SK-N-SH (cell line): ENCODE data around the gene FAM170A. TPM values are rescaled to one million over a fixed set of nuclear protein-coding genes. Genes with fewer than 3 reads are reported as not detected.

ENCODE experiments used
- CTCF ChIA-PET: fragments of 300-600, 350-600 bp; formaldehyde crosslinking; extraction: SDS; loops from one replicate; lab custom pipeline; 2021; lab: Yijun Ruan, JAX
- POLR2A ChIA-PET: fragments of 350-600 bp; sonication (Branson Sonifier 250); formaldehyde crosslinking; extraction: SDS; loops from one replicate; lab custom pipeline; 2020; ENCODE audit warnings: antibody characterized with exemption, inconsistent platforms; lab: Yijun Ruan, JAX
- DNase-seq: peaks from one replicate; pipeline ENCODE4 v3.0.0; 2012
- H2AFZ ChIP-seq: fragments of 200-600 bp; sonication (generic); 2 replicates; pipeline ENCODE4 v1.8.1; 2016; ENCODE audit warnings: antibody characterized with exemption, mild to moderate bottlenecking, low read depth
- H3F3A ChIP-seq: fragments of 200-600 bp; sonication (generic); replicated peaks from 2 replicates; pipeline ENCODE3; 2016; ENCODE audit warnings: antibody characterized with exemption, mild to moderate bottlenecking; ENCODE audit not compliant: insufficient read depth
- H3K27ac ChIP-seq, 2 experiments: fragments of 200-500 bp in 1 of 2; fragments of 200-600 bp in 1 of 2; sonication (Bioruptor generic) in 1 of 2; sonication (generic), shearing (Covaris generic) in 1 of 2; 2 replicates each; pipeline versions ENCODE4 v1.5.1 to v1.6.1; 2014 to 2016; ENCODE audit warnings: low read depth in 2 of 2, inconsistent platforms in 1 of 2, low read length in 1 of 2, mild to moderate bottlenecking in 1 of 2, mixed read lengths in 1 of 2
- H3K27me3 ChIP-seq: fragments of 200-600 bp; sonication (generic), shearing (Covaris generic); 2 replicates; pipeline ENCODE4 v1.6.1; 2016; ENCODE audit warnings: mixed run types; ENCODE audit not compliant: insufficient read depth
- H3K36me3 ChIP-seq, 2 experiments: fragments of 200-500 bp in 1 of 2; fragments of 200-600 bp in 1 of 2; sonication (Bioruptor generic) in 1 of 2; sonication (generic) in 1 of 2; replicated peaks in 1 of 2; 2 replicates each; pipeline versions ENCODE3 to v1.5.1; 2014 to 2016; ENCODE audit warnings: low read length in 1 of 2, mild to moderate bottlenecking in 1 of 2; ENCODE audit not compliant: insufficient read depth in 2 of 2, control insufficient read depth in 1 of 2
- H3K4me1 ChIP-seq, 2 experiments: fragments of 200-500 bp in 1 of 2; fragments of 200-600 bp in 1 of 2; sonication (Bioruptor generic) in 1 of 2; sonication (generic), shearing (Covaris generic) in 1 of 2; 2 replicates each; pipeline versions ENCODE4 v1.5.1 to v1.6.1; 2014 to 2016; ENCODE audit warnings: low read depth in 1 of 2, low read length in 1 of 2, mixed run types in 1 of 2; ENCODE audit not compliant: insufficient read depth in 2 of 2, control insufficient read depth in 1 of 2
- H3K4me2 ChIP-seq: fragments of 200-600 bp; sonication (generic), shearing (Covaris generic); 2 replicates; pipeline ENCODE4 v1.6.1; 2017; ENCODE audit warnings: mixed run types
- H3K4me3 ChIP-seq, 2 experiments: fragments of 200-500 bp in 1 of 2; fragments of 200-600 bp in 1 of 2; sonication (Bioruptor generic) in 1 of 2; sonication (generic), shearing (Covaris generic) in 1 of 2; 2 replicates each; pipeline versions ENCODE4 v1.5.1 to v1.8.1; 2014 to 2016; ENCODE audit warnings: low read depth in 2 of 2, inconsistent platforms in 1 of 2, low read length in 1 of 2, mild to moderate bottlenecking in 1 of 2, mixed read lengths in 1 of 2, moderate library complexity in 1 of 2
- H3K79me2 ChIP-seq: fragments of 200-600 bp; sonication (generic); 2 replicates; pipeline ENCODE4 v1.8.1; 2017; ENCODE audit warnings: mild to moderate bottlenecking; ENCODE audit not compliant: insufficient read depth
- H3K9ac ChIP-seq: fragments of 200-600 bp; sonication (generic); 2 replicates; pipeline ENCODE4 v1.6.1; 2017; ENCODE audit warnings: mixed run types
- H3K9me2 ChIP-seq: fragments of 200-600 bp; sonication (generic); 2 replicates; pipeline ENCODE4 v1.6.1; 2017; ENCODE audit warnings: mixed run types
- H3K9me3 ChIP-seq: fragments of 200-600 bp; sonication (generic); 2 replicates; pipeline ENCODE4 v1.6.1; 2017; ENCODE audit warnings: mixed run types, mild to moderate bottlenecking, moderate library complexity
- H4K20me1 ChIP-seq: fragments of 200-600 bp; sonication (generic); 2 replicates; pipeline ENCODE4 v1.6.1; 2017; ENCODE audit warnings: mild to moderate bottlenecking, mixed run types; ENCODE audit not compliant: insufficient read depth
- FOSL2 ChIP-seq: IDR thresholded peaks from 2 replicates; pipeline ENCODE4 v1.4.0; 2012; ENCODE audit warnings: low read depth, mild to moderate bottlenecking, moderate library complexity, borderline replicate concordance
- FOXM1 ChIP-seq: IDR thresholded peaks from 2 replicates; pipeline ENCODE4 v1.4.0; 2012; ENCODE audit warnings: low read depth, mild to moderate bottlenecking
- GABPA ChIP-seq: IDR thresholded peaks from 2 replicates; pipeline ENCODE4 v1.4.0; 2012; ENCODE audit warnings: low read depth, mild to moderate bottlenecking
- IRF3 ChIP-seq: fragments of 150-350 bp; IDR thresholded peaks from 2 replicates; pipeline ENCODE4 v1.6.1; 2016; ENCODE audit warnings: mild to moderate bottlenecking, low read depth, low read length
- MEF2A ChIP-seq: IDR thresholded peaks from 2 replicates; pipeline ENCODE4 v1.4.0; 2012; ENCODE audit warnings: low read depth, borderline replicate concordance
- MXI1 ChIP-seq: IDR thresholded peaks from 2 replicates; pipeline ENCODE4 v1.6.1; 2012; ENCODE audit warnings: mild to moderate bottlenecking, low read depth, low read length, improper control_type of control experiment
- NRF1 ChIP-seq: IDR thresholded peaks from 2 replicates; pipeline ENCODE4 v1.6.1; 2012; ENCODE audit warnings: low read depth, mild to moderate bottlenecking, low read length
- PBX3 ChIP-seq: IDR thresholded peaks from 2 replicates; pipeline ENCODE4; 2012
- POLR2AphosphoS5 ChIP-seq: IDR thresholded peaks from 2 replicates; pipeline ENCODE4 v1.6.1; 2012; ENCODE audit warnings: low read depth, low read length
- RCOR1 ChIP-seq: fragments of 150-350 bp; IDR thresholded peaks from 2 replicates; pipeline ENCODE4 v1.6.1; 2017; ENCODE audit warnings: antibody characterized with exemption, low read length
- RFX5 ChIP-seq: IDR thresholded peaks from 2 replicates; pipeline ENCODE4 v1.6.1; 2012; ENCODE audit warnings: mild to moderate bottlenecking, improper control_type of control experiment, low read length
- TAF1 ChIP-seq: IDR thresholded peaks from 2 replicates; pipeline ENCODE4 v1.6.1; 2012; ENCODE audit warnings: low read depth, mild to moderate bottlenecking, low read length, moderate library complexity, borderline replicate concordance
- TCF12 ChIP-seq: IDR thresholded peaks from 2 replicates; pipeline ENCODE4 v1.4.0; 2012
- USF1 ChIP-seq: IDR thresholded peaks from 2 replicates; pipeline ENCODE4 v1.4.0; 2012; ENCODE audit warnings: low read depth, borderline replicate concordance
- ZBTB33 ChIP-seq: IDR thresholded peaks from 2 replicates; pipeline ENCODE4 v1.4.0; 2012; ENCODE audit warnings: low read depth, borderline replicate concordance
- WGBS: methylation state at CpG from one replicate; pipeline ENCODE4 v1.1.6; 2017; ENCODE audit warnings: low lambda C conversion rate; 5-methylcytosine and 5-hydroxymethylcytosine counted together
- polyA plus RNA-seq, 3 experiments: library from polyadenylated mRNA; depleted of rRNA; stranded (reverse); fragments of >200 nt; gene quantifications; 2 replicates each; pipeline ENCODE4 v1.2.3, GENCODE V29; 2012

FAM170A gene
- polyA plus RNA-seq, 1 of the 3 experiments (the other 2 are of a cell fraction): not detected

GRCh38 chr5:119666542-119666941 lies 37.2 kb downstream of the FAM170A start (continued):
- TF ChIP-seq GABPA (no peak), IRF3 (no peak), RCOR1 (no peak), MEF2A (no peak), TAF1 (no peak), RFX5 (no peak), USF1 (no peak), TCF12 (no peak)

GRCh38 chr5:119678351-119679028 lies 49.1 kb downstream of the FAM170A start:
- CTCF ChIA-PET: no interaction called here
- no peak overlapping the region for H3K4me3 ChIP-seq
- H3K27me3 ChIP-seq: no peaks in the 10 kb centered on the region
- no peaks in the 10 kb centered on the region for H3F3A ChIP-seq
- no peaks in the 10 kb centered on the region for H3K9me3 ChIP-seq
- no peak overlapping the region for H3K9ac ChIP-seq
- no peak overlapping the region for H3K27ac ChIP-seq
- no peak overlapping the region for H3K4me2 ChIP-seq
- POLR2A ChIA-PET: no interaction called here
- TF ChIP-seq FOXM1 (no peak), TCF12 (no peak), FOSL2 (no peak), MXI1 (no peak), POLR2AphosphoS5 (no peak)
- 0 out of 2 replicates have a peak, but pooled peaks cover 2% of the 10 kb centered on the region for H3K9me2 ChIP-seq
- no peaks in the 10 kb centered on the region for H4K20me1 ChIP-seq
- no peak for DNase-seq
- no peak overlapping the region for H2AFZ ChIP-seq
- H3K36me3 ChIP-seq: no peaks in the 10 kb centered on the region
- no peaks in the 10 kb centered on the region for H3K79me2 ChIP-seq
- 48% methylated on average over 8 of the region's 8 CpGs for WGBS
- H3K4me1 ChIP-seq: no peaks in the 10 kb centered on the region

GRCh38 chr5:119680080-119680479 lies 50.7 kb downstream of the FAM170A start:
- Histone ChIP-seq H3K36me3 (no peaks in the 10 kb centered on the region), H3K4me1 (no peaks in the 10 kb centered on the region), H3K27me3 (no peaks in the 10 kb centered on the region), H3K27ac (no peak overlapping the region), H3K9me3 (no peaks in the 10 kb centered on the region), H3K4me2 (no peak overlapping the region), H3K9ac (no peak overlapping the region), H3F3A (no peaks in the 10 kb centered on the region), H3K9me2 (0 out of 2 replicates have a peak, but pooled peaks cover 2% of the 10 kb centered on the region), H4K20me1 (no peaks in the 10 kb centered on the region), H3K4me3 (no peak overlapping the region), H3K79me2 (no peaks in the 10 kb centered on the region), H2AFZ (no peak overlapping the region)
- no peak for DNase-seq
- 71% methylated on average over 12 of the region's 12 CpGs for WGBS
- TF ChIP-seq GABPA: no peak
- no peak for TF ChIP-seq TCF12
- no peak for TF ChIP-seq ZBTB33
- no peak for TF ChIP-seq FOSL2
- no peak for TF ChIP-seq NRF1
- TF ChIP-seq MEF2A: no peak
- no peak for TF ChIP-seq PBX3
- ChIA-PET POLR2A (no interaction called here), CTCF (interaction anchor here (0.9 kb wide), 1 partner anchor 11 kb away, joined by 3 read pairs; no protein-coding TSS in a partner anchor)
